ENCODE measurements around the gene TGOLN2. TPM values are rescaled to one million over a fixed set of nuclear protein-coding genes. Genes with fewer than 3 reads are reported as not detected.

TGOLN2 gene
- total and polyA plus RNA-seq, 2 of the 13 experiments (the other 11 are each of a cell fraction or from before 2014, with no cell fraction given) = 99.6 to 155 TPM

DNA sequence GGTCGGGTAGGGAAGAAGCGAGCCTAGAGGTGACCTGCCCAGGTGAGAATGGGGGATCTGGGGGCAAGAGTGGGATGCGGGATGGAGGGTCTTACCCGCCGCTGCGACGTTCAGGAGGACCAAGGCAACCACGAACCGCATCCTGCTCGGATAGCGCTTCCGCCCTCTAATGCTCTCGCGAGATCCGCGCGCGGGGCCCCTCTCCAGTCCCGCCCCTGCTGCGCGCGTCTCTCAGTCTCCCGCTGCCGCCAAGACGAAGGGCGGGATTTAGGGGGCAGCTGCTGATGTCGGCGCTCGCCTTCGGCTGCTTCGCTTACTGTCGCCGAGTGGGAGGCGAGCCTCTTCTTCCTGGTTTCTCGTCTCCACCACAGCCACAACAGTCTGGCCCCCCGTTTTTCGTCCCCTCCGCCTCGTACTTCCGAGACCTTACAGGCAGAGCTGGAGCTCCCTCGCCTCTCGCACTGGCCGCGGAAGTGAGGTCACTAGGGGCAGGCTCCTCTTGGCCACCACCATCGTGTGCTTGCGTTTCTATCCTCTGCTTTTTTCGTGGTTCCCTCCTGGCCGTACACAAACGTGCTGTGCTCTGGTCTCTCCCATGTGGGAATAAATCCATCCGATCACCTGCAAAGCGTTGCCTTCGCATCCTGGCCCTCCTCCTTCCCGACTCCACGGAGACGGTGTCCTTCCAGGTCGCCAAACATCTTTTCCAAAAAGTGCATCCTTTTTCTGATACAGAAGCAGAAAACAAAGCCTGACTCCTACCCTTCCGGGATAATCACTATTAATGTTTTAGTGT lies at the start of gene TGOLN2 (continued):
- TF ChIP-seq ZNF773 (CRISPR knock-in tag; IDR thresholded peaks at IDR 0.05; ENCODE audit: borderline replicate concordance) (peak; percentile 95; the same call in 1 of the 2 replicates), TOE1 (CRISPR knock-in tag; IDR thresholded peaks at IDR 0.05) (no peak; the same call in 1 of the 2 replicates), EEA1 (CRISPR knock-in tag; IDR thresholded peaks at IDR 0.05; ENCODE audit: borderline replicate concordance) (peak; percentile 73; the same call in 1 of the 2 replicates), ZNF839 (CRISPR knock-in tag; IDR thresholded peaks at IDR 0.05; ENCODE audit: borderline replicate concordance) (peak; percentile 94; the same call in 1 of the 2 replicates), MEIS2 (CRISPR knock-in tag; IDR thresholded peaks at IDR 0.05) (peak; percentile 90), MLLT10 (CRISPR knock-in tag; IDR thresholded peaks at IDR 0.05) (no peak), PAWR (CRISPR knock-in tag; IDR thresholded peaks at IDR 0.05; ENCODE audit: borderline replicate concordance) (peak; percentile 93; the same call in 1 of the 2 replicates), ZNF234 (CRISPR knock-in tag; conservative IDR thresholded peaks at IDR 0.05) (no peak), ZNF264 (CRISPR knock-in tag; IDR thresholded peaks at IDR 0.05) (peak; percentile 92), ONECUT2 (CRISPR knock-in tag; IDR thresholded peaks at IDR 0.05) (peak; percentile 70), ELF4 (CRISPR knock-in tag; IDR thresholded peaks at IDR 0.05; ENCODE audit: borderline replicate concordance) (peak; percentile 74), ZNF546 (CRISPR knock-in tag; conservative IDR thresholded peaks at IDR 0.05) (peak; percentile 92)
- TF ChIP-seq, protein P1, sequence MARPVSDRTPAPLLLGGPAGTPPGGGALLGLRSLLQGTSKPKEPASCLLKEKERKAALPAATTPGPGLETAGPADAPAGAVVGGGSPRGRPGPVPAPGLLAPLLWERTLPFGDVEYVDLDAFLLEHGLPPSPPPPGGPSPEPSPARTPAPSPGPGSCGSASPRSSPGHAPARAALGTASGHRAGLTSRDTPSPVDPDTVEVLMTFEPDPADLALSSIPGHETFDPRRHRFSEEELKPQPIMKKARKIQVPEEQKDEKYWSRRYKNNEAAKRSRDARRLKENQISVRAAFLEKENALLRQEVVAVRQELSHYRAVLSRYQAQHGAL (CRISPR knock-in tag; IDR thresholded peaks at IDR 0.05; ENCODE audit: not compliant biosample characterization) = peak; percentile 95
- TF ChIP-seq, protein P2, sequence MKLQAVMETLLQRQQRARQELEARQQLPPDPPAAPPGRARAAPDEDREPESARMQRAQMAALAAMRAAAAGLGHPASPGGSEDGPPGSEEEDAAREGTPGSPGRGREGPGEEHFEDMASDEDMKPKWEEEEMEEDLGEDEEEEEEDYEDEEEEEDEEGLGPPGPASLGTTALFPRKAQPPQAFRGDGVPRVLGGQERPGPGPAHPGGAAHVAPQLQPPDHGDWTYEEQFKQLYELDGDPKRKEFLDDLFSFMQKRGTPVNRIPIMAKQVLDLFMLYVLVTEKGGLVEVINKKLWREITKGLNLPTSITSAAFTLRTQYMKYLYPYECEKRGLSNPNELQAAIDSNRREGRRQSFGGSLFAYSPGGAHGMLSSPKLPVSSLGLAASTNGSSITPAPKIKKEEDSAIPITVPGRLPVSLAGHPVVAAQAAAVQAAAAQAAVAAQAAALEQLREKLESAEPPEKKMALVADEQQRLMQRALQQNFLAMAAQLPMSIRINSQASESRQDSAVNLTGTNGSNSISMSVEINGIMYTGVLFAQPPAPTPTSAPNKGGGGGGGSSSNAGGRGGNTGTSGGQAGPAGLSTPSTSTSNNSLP (IDR thresholded peaks at IDR 0.05; ENCODE audit: low read depth, low read length) = peak; percentile 26; the same call in 1 of the 2 replicates
- TF ChIP-seq, protein P3, sequence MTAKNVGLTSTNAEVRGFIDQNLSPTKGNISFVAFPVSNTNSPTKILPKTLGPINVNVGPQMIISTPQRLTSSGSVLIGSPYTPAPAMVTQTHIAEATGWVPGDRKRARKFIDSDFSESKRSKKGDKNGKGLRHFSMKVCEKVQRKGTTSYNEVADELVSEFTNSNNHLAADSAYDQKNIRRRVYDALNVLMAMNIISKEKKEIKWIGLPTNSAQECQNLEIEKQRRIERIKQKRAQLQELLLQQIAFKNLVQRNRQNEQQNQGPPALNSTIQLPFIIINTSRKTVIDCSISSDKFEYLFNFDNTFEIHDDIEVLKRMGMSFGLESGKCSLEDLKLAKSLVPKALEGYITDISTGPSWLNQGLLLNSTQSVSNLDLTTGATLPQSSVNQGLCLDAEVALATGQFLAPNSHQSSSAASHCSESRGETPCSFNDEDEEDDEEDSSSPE (CRISPR knock-in tag; IDR thresholded peaks at IDR 0.05) = peak; percentile 98
- TF ChIP-seq, protein P4, sequence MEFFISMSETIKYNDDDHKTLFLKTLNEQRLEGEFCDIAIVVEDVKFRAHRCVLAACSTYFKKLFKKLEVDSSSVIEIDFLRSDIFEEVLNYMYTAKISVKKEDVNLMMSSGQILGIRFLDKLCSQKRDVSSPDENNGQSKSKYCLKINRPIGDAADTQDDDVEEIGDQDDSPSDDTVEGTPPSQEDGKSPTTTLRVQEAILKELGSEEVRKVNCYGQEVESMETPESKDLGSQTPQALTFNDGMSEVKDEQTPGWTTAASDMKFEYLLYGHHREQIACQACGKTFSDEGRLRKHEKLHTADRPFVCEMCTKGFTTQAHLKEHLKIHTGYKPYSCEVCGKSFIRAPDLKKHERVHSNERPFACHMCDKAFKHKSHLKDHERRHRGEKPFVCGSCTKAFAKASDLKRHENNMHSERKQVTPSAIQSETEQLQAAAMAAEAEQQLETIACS (CRISPR knock-in tag; IDR thresholded peaks at IDR 0.05) = no peak; the same call in 1 of the 2 replicates
- TF ChIP-seq, protein P5, sequence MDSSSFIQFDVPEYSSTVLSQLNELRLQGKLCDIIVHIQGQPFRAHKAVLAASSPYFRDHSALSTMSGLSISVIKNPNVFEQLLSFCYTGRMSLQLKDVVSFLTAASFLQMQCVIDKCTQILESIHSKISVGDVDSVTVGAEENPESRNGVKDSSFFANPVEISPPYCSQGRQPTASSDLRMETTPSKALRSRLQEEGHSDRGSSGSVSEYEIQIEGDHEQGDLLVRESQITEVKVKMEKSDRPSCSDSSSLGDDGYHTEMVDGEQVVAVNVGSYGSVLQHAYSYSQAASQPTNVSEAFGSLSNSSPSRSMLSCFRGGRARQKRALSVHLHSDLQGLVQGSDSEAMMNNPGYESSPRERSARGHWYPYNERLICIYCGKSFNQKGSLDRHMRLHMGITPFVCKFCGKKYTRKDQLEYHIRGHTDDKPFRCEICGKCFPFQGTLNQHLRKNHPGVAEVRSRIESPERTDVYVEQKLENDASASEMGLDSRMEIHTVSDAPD (CRISPR knock-in tag; IDR thresholded peaks at IDR 0.05) = peak; percentile 61; the same call in 1 of the 2 replicates

Measured in HepG2 (cell line).